GM10847 (cell line): ENCODE results near the gene GET3.

Experiments used
- POLR2A ChIP-seq: IDR thresholded peaks from 2 replicates; pipeline ENCODE4 v1.6.1; 2011; ENCODE audit not compliant: insufficient read length; ENCODE audit errors: extremely low read depth

Gene GET3

GRCh38 chr19:12764698-12765097 lies 27.4 kb downstream of the GET3 start:
- TF ChIP-seq POLR2A = no peak

- TF ChIP-seq POLR2A = no peak
Observed at GRCh38 chr19:12766051-12766521, 28.8 kb downstream of the GET3 start.

GRCh38 chr19:12767150-12767549 lies 29.9 kb downstream of the GET3 start:
- TF ChIP-seq POLR2A = no peak

GRCh38 chr19:12767666-12768065 lies 30.4 kb downstream of the GET3 start:
- TF ChIP-seq POLR2A = no peak

GRCh38 chr19:12769689-12770088 lies 32.4 kb downstream of the GET3 start:
- TF ChIP-seq POLR2A = no peak

GRCh38 chr19:12770922-12771321 lies 33.6 kb downstream of the GET3 start:
- no peak for TF ChIP-seq POLR2A

- no peak for TF ChIP-seq POLR2A
Observed at GRCh38 chr19:12772323-12772722, 35.0 kb downstream of the GET3 start.

GRCh38 chr19:12773571-12773970 lies 36.3 kb downstream of the GET3 start:
- TF ChIP-seq POLR2A = no peak

- TF ChIP-seq POLR2A = peak; percentile 29
Observed at GRCh38 chr19:12774588-12775555, 37.6 kb downstream of the GET3 start, which contains the start of gene HOOK2. Gene HOOK2, minus strand, starts transcription at chr19:12775552. Its CDS starts 103 bp downstream, at chr19:12775449.

GRCh38 chr19:12777217-12778016 lies 40.1 kb downstream of the GET3 start:
- TF ChIP-seq POLR2A = no peak

- TF ChIP-seq POLR2A = peak; percentile 49
Observed at GRCh38 chr19:12778017-12778904, 41.0 kb downstream of the GET3 start.

- TF ChIP-seq POLR2A = no peak
Observed at GRCh38 chr19:12778905-12779161, 41.5 kb downstream of the GET3 start.

- no peak for TF ChIP-seq POLR2A
Observed at GRCh38 chr19:12779162-12779993, 42.1 kb downstream of the GET3 start.

GRCh38 chr19:12782174-12782423 lies 44.8 kb downstream of the GET3 start:
- TF ChIP-seq POLR2A = no peak
